Esophagus muscularis mucosa (tissue), 3 donors: ENCODE data around the gene EDC4.

Experiments
- POLR2A ChIP-seq: fragments of 450-650 bp; IDR thresholded peaks from one replicate; pipeline ENCODE4 v1.6.1; 2017; ENCODE audit warnings: antibody characterized with exemption, moderate library complexity, mild to moderate bottlenecking, low read depth
- TF ChIP-seq, protein P1 (sequence below), 3 experiments: fragments of 200-600 bp in 2 of 3; fragments of 450-650 bp in 1 of 3; sonication (generic) in 2 of 3; IDR thresholded peaks; one replicate each; pipeline ENCODE4 v1.5.1; 2017 to 2019; ENCODE audit warnings: antibody characterized with exemption in 3 of 3, mild to moderate bottlenecking in 2 of 3, moderate library complexity in 1 of 3

GRCh38 chr16:67930678-67931211 is 57.9 kb downstream of the EDC4 start:
- TF ChIP-seq, protein P1, sequence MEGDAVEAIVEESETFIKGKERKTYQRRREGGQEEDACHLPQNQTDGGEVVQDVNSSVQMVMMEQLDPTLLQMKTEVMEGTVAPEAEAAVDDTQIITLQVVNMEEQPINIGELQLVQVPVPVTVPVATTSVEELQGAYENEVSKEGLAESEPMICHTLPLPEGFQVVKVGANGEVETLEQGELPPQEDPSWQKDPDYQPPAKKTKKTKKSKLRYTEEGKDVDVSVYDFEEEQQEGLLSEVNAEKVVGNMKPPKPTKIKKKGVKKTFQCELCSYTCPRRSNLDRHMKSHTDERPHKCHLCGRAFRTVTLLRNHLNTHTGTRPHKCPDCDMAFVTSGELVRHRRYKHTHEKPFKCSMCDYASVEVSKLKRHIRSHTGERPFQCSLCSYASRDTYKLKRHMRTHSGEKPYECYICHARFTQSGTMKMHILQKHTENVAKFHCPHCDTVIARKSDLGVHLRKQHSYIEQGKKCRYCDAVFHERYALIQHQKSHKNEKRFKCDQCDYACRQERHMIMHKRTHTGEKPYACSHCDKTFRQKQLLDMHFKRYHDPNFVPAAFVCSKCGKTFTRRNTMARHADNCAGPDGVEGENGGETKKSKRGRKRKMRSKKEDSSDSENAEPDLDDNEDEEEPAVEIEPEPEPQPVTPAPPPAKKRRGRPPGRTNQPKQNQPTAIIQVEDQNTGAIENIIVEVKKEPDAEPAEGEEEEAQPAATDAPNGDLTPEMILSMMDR (IDR thresholded peaks at IDR 0.05) = no peak
- TF ChIP-seq POLR2A = no peak
